Activated naive CD4-positive, alpha-beta T cell treated with anti-CD3 and anti-CD28 coated beads, Interleukin-2, amount 50 U/mL, for 16 hours (primary cell): ENCODE measurements around the gene LRP1.

Experiments
- DNase-seq: peaks from one replicate; pipeline ENCODE4 v3.0.0-alpha.2; 2020

Gene LRP1

GRCh38 chr12:57240926-57241401 is 112.7 kb downstream of the LRP1 start:
- DNase-seq = peak; percentile 39

- DNase-seq = no peak
These were observed 113.4 kb downstream of the LRP1 start for GRCh38 chr12:57241402-57242310.

DNA sequence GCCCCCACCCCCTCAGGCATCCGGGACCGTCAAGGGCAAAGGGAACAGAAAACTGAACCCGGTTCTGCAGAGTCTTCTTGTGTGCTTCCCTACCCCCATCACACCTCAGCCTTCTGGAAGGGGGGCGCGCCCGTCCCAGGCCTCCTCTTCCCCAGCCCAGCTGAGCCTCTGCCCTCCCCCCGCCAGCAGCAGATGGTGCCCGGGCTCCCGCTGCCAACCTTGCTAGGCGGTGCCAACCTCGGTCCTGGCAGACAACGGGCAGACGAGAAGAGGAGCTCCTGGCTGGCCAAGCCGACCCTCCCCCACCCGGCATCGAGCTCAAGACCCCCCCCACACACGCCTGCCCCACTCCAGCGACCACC is 114.0 kb downstream of the LRP1 start:
- no peak for DNase-seq

DNA sequence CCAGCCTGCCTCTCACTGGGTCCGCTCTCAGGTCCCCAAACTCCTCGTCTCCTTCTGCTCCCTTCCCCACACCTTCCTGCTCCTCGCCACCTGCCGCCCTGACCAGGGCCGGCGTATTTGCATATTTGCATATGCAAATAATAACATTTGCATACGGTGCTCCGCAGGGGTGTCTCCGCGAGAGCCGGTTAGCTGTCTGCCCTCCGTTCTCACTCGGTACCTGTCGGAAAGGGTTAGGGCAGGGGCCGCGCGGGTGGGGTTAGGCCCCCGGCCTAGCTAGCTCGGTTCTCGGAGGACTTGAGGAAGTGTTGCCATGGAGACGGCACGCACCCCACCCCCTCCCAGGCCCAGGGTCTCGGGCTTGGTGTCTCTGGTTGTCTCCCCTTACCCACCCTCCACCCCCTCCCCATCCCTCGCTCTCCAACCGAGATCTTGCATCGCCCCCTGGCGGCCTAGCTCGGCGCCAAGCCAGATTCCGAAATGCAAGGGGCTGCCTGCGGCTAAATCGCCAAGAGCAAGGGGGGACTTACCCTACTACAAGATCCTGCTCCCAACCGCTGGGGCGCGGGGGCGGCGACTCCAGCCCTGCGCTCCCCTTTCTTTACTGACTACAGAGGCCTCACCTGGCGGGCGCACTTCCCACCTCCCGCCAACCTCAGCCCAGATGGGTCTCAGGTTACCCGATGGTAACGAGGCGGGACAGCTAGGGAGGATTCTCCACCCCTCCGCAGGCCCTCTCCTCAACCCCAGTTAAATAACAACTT is 114.6 kb downstream of the LRP1 start:
- DNase-seq = peak; percentile 76

DNA sequence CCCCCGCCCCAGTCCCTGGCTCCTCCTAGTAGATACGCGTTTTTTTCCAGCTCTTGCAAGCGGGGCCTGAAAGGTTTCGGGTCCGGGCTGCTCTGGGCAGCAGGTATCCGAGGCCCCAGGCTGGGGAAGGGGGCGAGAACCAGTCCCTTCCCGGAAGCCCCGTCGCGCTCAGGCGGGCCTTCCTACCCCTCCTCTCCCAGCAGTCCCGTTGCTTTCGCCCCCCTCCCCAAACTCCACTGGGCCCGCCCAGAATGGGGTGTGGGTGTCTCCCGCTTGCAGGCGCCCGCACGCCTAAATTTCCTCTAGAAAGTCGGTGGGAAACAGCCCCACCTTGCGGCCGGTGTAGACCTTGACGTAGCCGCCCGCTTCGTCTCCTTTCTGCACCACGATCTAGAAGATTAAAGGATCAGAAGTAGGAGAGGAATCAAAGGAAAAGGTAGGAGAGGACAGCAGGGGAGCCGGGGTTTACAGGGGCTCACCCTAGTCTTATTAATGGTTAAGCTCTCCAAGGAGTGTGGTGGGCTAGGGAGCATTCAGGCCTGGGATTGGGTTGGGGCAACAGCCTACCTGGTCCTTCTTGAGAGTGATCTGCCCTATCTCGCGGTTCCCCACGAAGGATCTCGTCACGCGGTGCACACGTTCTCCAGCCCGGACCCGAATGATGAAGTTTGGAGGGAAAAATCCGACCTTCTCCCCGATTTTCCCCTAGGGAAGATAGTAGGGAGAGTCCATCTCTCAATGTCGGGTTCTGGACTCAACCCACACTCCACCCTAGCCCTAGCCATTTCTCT is 115.4 kb downstream of the LRP1 start:
- peak; percentile 84 for DNase-seq

DNA sequence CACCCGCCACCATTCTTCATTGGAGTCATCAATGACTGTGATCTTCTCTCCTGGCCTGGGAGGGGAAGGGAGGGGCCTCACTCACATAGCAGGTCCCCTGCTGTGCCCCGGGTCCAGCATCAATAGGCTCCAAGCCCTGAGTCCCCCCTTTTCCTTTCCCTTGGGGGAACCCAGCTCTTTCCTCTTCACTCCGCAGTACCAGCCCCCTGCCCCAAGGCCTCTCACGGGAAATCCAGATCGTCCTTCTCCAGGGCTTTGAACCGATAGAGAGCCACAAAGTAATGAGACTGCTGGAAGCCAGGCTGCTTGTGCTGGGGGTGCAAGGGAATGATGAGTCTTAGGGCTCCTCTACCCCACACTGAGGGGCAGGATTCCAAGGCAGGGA is 116.0 kb downstream of the LRP1 start:
- DNase-seq = no peak

DNA sequence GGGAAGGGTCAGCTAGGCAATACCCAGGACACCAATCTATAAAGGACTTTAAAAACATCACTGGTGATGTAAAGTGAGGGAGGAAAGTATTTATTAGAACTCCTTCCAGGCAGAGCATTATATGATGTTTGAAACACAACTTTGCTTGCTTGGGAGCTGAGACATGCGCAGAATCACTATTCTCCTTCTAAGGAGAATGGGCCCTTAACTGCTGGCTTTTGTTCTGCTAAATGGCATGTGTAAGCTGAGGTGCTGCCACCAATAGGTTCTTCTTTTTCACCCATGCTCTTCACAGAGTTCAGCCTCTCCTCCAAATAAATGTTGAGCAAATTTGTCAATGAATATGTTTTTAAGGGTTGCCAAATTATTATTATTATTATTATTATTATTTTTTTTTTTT is 118.8 kb downstream of the LRP1 start:
- DNase-seq = no peak

DNA sequence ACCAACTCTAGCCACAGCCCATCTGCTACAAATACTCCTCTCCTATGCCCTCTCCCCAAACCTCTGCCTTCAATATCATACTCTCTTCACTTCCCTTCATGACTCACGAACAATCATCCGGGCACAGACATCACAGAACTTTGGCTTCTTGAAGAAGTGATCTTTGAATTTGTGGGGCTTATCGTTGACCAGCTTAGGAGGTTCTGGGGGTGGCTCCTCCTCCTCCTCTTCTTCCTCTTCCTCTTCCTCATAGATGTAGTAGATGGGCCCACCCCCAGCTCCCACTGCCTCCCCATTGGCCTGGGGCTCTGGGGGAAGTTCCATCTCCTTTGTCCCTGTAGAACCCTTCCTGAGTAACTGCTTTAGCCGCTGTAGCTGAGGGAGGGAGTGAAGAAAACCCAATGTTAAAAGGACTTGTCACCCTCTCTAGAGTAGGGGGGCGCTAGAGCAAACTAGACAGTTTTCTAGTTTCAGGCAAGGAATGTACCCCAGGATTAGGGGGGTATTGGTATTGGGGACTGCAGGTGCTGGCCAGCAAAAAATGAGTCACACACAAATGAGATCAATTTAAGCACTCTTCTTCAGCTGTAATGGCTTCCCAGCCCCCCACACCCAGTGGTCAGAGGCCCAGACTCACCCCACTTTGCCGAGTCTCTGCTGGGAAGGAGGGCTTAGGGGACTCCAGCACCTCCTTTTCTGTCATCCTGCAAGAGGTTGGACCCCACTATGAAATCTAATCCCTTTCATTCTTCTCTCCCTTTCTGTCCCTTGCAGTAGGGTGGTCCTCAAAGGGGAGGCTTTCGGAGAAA is 120.9 kb downstream of the LRP1 start:
- no peak for DNase-seq

DNA sequence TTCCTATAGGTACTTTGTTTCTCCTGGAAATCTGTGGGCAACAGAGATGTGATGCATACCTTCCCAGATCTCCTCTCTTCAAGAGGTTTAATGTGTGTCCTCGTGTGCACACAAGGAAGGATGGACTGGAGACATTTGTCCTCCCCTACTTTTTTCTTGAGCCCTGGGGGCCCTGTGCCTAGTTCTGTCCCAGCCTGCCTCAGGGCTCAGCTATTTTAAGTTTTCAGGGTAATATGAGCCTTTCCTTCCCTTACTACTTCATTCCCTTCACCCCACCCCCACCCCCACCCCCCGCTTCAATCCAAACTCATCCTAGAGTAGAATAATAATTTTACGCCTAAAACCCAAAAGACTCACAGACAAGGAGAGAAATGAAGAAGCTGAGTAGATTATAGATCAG is 122.3 kb downstream of the LRP1 start:
- no peak for DNase-seq

- DNase-seq = no peak
These were observed 122.7 kb downstream of the LRP1 start, which contains the start of gene STAC3 for GRCh38 chr12:57250956-57251355. Gene STAC3 (minus strand): TSS chr12:57251187. CDS start chr12:57249636, 1,551 bp downstream.

- DNase-seq = no peak
These were observed 126.4 kb downstream of the LRP1 start for GRCh38 chr12:57254506-57255280.

DNA sequence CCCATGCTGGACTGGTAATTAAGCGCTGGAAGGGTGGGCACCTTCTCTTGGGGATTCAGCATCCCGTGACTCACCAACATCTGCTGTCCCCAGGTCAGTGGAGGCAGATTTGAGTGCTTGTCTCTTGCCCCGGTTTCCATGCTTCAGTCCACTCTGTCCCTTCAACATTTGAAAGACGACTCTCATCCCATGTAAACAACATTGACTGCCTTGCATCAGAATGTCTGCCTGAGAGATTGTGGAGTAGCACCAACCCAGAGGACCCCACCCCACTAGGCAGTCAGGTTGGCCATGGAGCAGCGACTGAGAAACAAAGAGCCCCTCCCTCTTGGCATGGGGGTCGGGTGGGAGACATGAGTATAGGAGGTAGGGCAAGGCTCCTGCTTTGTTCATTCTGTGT is 127.6 kb downstream of the LRP1 start:
- DNase-seq = no peak

GRCh38 chr12:57258977-57259970 is 131.0 kb downstream of the LRP1 start:
- DNase-seq = no peak

DNA sequence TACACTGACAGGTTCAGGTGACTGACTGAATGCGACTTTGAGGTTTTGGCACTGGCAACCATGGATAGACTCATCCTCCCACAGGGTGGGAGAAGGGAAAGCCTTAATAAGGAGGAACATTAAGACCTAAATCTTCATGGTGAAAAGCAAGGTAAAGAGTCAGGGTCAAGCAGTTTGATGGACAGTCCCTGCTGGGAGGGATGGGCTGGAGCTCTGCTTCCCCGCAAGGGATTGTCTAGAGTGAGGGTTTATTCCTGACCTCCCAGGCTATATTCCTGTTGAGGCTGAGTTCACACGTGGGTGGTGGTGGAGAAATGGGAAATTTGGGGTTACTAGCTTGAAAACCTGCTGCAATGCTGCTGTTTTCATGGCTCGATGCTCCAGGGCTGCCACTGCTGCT is 132.1 kb downstream of the LRP1 start:
- DNase-seq = no peak

GRCh38 chr12:57261428-57261865 is 133.2 kb downstream of the LRP1 start:
- DNase-seq = no peak

GRCh38 chr12:57262126-57262822 is 134.0 kb downstream of the LRP1 start:
- DNase-seq = no peak
